Stomach (tissue), 19 donors: ENCODE results near the gene TRIM59. TPM values are rescaled to one million over a fixed set of nuclear protein-coding genes. Genes with fewer than 3 reads are reported as not detected.

ENCODE experiments used
- DNase-seq, 2 donors: peaks; one replicate each; pipeline versions ENCODE4 v3.0.0 to v3.0.0-alpha.2; 2013 to 2019
- H3K27ac ChIP-seq, 5 donors: fragments of 200-600 bp in 4 of 5; sonication (generic) in 4 of 5; one replicate each; pipeline ENCODE4 v1.5.1; 2013 to 2019; ENCODE audit warnings: mild to moderate bottlenecking in 1 of 5, moderate library complexity in 1 of 5
- H3K27me3 ChIP-seq, 3 donors: fragments of 200-600 bp; sonication (generic); one replicate each; pipeline ENCODE4 v1.5.1; 2017 to 2019; ENCODE audit warnings: mixed run types in 1 of 3
- H3K36me3 ChIP-seq, 4 donors: fragments of 200-600 bp; sonication (generic); 1 replicate in 3 of 4; 2 replicates in 1 of 4; pipeline ENCODE4 v1.5.1; 2016 to 2019
- H3K4me1 ChIP-seq, 4 donors: fragments of 200-600 bp; sonication (generic); one replicate each; pipeline ENCODE4 v1.5.1; 2016 to 2019
- H3K4me3 ChIP-seq, 4 donors: fragments of 200-600 bp; sonication (generic) in 3 of 4; one replicate each; pipeline ENCODE4 v1.5.1; 2016 to 2019; ENCODE audit warnings: mild to moderate bottlenecking in 1 of 4
- H3K9me3 ChIP-seq, 4 donors: fragments of 200-600 bp; sonication (generic); one replicate each; pipeline ENCODE4 v1.5.1; 2016 to 2019
- EP300 ChIP-seq: sonication (generic); formaldehyde crosslinking; IDR thresholded peaks from one replicate; pipeline ENCODE4 v1.6.1; 2017; ENCODE audit warnings: antibody characterized with exemption
- POLR2A ChIP-seq, 4 donors: fragments of 450-650 bp; IDR thresholded peaks; one replicate each; pipeline ENCODE4 v1.6.1; 2016; ENCODE audit warnings: antibody characterized with exemption in 4 of 4, control low read depth in 2 of 4, mild to moderate bottlenecking in 1 of 4, moderate library complexity in 1 of 4
- POLR2AphosphoS5 ChIP-seq, 3 donors: sonication (generic); formaldehyde crosslinking; IDR thresholded peaks; one replicate each; pipeline ENCODE4 v1.6.1; 2016; ENCODE audit warnings: antibody characterized with exemption in 3 of 3
- WGBS, 5 donors: extraction: QIAGEN DNeasy Blood & Tissue Kit in 3 of 5; methylation state at CpG; one replicate each; pipeline versions ENCODE4 v1.1.5 to v1.1.7; 2013 to 2018; 5-methylcytosine and 5-hydroxymethylcytosine counted together
- intact Hi-C: fragments of 100-400 bp; cut with DNase I; formaldehyde crosslinking; loops from one replicate; pipeline ENCODE4 v1.15.1; 2023; ENCODE audit warnings: low total_unique reads
- long read RNA-seq, 10 donors: transcript quantifications; one replicate each; lab custom pipeline, GENCODE V29; 2026
- polyA plus RNA-seq, 3 donors: library from polyadenylated mRNA; stranded (reverse); fragments of 200-250 nt; gene quantifications; one replicate each; pipeline ENCODE4 v1.2.3, GENCODE V29; 2013
- total RNA-seq, 5 donors: library from RNA; depleted of rRNA; stranded (reverse); fragments of >200 nt; gene quantifications; one replicate each; pipeline versions ENCODE4 v1.1.0 to v1.2.3, GENCODE V29; 2014 to 2016
- TF ChIP-seq, protein P1 (sequence below), 7 experiments: fragments of 450-650 bp in 4 of 7; fragments of 200-600 bp in 3 of 7; sonication (generic) in 3 of 7; IDR thresholded peaks; one replicate each; pipeline ENCODE4 v1.5.1; 2016 to 2019; ENCODE audit warnings: antibody characterized with exemption in 7 of 7, control low read depth in 2 of 7, mild to moderate bottlenecking in 1 of 7
- donor health status: healthy with polysubstance abuse.
- donor health status: Bipolar disorder and iron deficiency.
- donor health status: healthy.

Gene TRIM59
- total RNA-seq: 1 to 10 TPM in 3 of 5 donors, under 1 TPM in 1, not detected in 1; 0.29 to 8.6 (median 2.7) TPM
- 1 to 10 TPM in 1 of 3 donors, under 1 TPM in 2; 0.68 to 3.2 (median 0.76) TPM for polyA plus RNA-seq
- long read RNA-seq, donor 1, partial matches to known transcripts: 0 of 3 reads
- long read RNA-seq, donor 1, other reads (novel, unspliced or antisense): 0 of 3 reads
- long read RNA-seq, donor 2, partial matches to known transcripts: 0 of 2 reads
- long read RNA-seq, donor 2, other reads (novel, unspliced or antisense): 0 of 2 reads
- long read RNA-seq, donor 3: 0 reads
- long read RNA-seq, donor 4, partial matches to known transcripts: 0 of 1 reads
- long read RNA-seq, donor 4, other reads (novel, unspliced or antisense): 0 of 1 reads
- long read RNA-seq, donor 5, partial matches to known transcripts: 0 of 4 reads
- long read RNA-seq, donor 5, other reads (novel, unspliced or antisense): 0 of 4 reads
- long read RNA-seq, donor 6: 0 reads
- long read RNA-seq, donor 7, partial matches to known transcripts: 0 of 5 reads
- long read RNA-seq, donor 7, other reads (novel, unspliced or antisense): 0 of 5 reads
- long read RNA-seq, donor 8, partial matches to known transcripts: 0 of 2 reads
- long read RNA-seq, donor 8, other reads (novel, unspliced or antisense): 0 of 2 reads
- long read RNA-seq, donor 9, partial matches to known transcripts: 0 of 2 reads
- long read RNA-seq, donor 9, other reads (novel, unspliced or antisense): 0 of 2 reads
- long read RNA-seq, donor 10: 0 reads

DNA sequence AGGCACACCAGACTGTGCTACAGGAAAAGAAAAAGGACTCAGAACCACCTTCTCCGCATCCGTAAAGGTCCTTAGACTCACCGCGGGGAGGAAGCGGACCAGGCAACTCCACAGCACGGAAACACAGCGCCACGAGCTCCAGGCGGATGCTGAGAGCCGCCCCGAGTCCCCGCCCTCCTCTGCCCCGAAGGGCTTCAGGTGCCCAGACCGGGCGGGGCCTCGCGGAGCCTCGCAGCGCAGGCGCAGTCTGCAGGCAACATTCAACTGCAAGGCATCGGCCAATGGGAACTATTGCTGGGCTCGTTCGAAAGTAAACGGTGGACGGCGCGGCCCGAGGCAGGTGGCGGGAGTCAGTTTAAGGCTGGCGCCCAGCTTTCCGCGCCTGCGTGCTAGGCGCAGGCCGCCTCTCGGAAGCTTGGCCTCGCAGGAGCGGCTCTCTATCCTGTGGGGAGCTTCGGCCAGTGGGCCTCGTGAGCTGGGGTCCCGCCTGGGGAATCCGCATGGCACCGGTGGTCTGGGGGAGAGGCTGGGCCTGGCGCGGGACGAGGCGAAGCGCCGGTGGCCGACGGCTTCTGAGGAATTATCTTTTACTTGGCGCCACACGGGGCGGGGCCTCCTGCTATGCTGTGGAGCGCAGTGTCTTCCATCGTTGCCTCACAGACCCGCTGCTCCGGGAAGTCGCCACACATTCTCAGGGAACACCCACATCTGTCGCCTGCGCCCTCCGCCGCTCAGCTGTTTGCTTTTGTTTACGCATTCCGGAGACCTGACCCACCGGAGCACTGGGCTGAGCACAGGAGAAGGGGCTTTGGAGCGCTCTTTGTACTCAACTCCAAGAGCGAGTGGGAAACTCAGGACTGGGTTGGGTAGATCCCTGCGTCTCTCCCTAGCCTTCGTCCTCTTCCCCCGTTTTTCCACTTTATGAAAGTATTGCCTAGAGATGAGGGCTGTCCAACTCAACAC lies at the start of gene TRIM59:
Gene TRIM59, minus strand, starts transcription at position 151 of the 963 bp plus-strand sequence. CDS start 10,603 bp downstream, outside the sequence.
- WGBS, 5 donors: 12 to 22% (median 16%) methylated on average over 40 to 71 of the region's 71 CpGs
- intact Hi-C loops: no loop called here

DNA sequence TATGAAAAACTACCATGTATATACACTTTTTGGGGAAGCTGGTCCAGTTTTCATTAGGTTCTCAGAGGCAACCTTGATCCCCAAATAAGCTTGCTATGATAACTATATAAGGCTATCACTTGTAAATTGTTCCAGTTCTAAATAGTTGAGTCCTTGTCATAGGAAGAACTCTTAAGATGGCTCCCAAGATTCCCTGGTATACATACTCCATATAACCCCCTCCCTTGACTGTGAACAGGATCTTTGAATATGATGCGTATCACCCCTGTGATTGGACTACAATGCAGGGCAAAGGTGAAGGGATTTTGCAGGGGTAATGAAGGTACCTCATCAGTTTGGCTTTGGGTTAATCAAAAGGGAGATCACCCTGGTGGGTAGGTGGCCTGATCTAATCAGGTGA lies 48.6 kb upstream of the TRIM59 start:
- TF ChIP-seq POLR2A (IDR thresholded peaks at IDR 0.05): no peak
- no peak for TF ChIP-seq EP300
- no peak for TF ChIP-seq POLR2AphosphoS5 (IDR thresholded peaks at IDR 0.05)
- TF ChIP-seq, protein P1, sequence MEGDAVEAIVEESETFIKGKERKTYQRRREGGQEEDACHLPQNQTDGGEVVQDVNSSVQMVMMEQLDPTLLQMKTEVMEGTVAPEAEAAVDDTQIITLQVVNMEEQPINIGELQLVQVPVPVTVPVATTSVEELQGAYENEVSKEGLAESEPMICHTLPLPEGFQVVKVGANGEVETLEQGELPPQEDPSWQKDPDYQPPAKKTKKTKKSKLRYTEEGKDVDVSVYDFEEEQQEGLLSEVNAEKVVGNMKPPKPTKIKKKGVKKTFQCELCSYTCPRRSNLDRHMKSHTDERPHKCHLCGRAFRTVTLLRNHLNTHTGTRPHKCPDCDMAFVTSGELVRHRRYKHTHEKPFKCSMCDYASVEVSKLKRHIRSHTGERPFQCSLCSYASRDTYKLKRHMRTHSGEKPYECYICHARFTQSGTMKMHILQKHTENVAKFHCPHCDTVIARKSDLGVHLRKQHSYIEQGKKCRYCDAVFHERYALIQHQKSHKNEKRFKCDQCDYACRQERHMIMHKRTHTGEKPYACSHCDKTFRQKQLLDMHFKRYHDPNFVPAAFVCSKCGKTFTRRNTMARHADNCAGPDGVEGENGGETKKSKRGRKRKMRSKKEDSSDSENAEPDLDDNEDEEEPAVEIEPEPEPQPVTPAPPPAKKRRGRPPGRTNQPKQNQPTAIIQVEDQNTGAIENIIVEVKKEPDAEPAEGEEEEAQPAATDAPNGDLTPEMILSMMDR (IDR thresholded peaks at IDR 0.05): no peak
- no peak overlapping the region for H3K27ac ChIP-seq
- WGBS, 5 donors: 100% methylated on average over 1 of the region's 1 CpG
- H3K9me3 ChIP-seq: no peaks in the 10 kb centered on the region
- H3K4me3 ChIP-seq: no peak overlapping the region
- DNase-seq: no peak
- no peaks in the 10 kb centered on the region for H3K4me1 ChIP-seq
- peaks cover 19 to 53% (median 49%) of the 10 kb centered on the region in 4 donors for H3K36me3 ChIP-seq
- no peaks in the 10 kb centered on the region for H3K27me3 ChIP-seq
- intact Hi-C loops: no loop called here

More for the DNA sequence above, at the start of gene TRIM59:
- peak within 1 kb of the TSS; percentile 51 to 62 (median 57) for H3K4me3 ChIP-seq
- H3K36me3 ChIP-seq: no peaks in the 10 kb centered on the region
- peak; percentile 94 to 99 for DNase-seq
- peaks cover 0 to 12% (median 11%) of the 10 kb centered on the region in 3 donors for H3K27me3 ChIP-seq
- peaks cover 0 to 38% (median 20%) of the 10 kb centered on the region in 4 donors for H3K4me1 ChIP-seq
- peaks cover 0 to 5% (median 0%) of the 10 kb centered on the region in 4 donors for H3K9me3 ChIP-seq
- TF ChIP-seq POLR2AphosphoS5 (IDR thresholded peaks at IDR 0.05) (peak in 2 of 3 donors; percentile 54 to 75), EP300 (no peak), POLR2A (IDR thresholded peaks at IDR 0.05) (no peak)
- TF ChIP-seq, protein P1 (IDR thresholded peaks at IDR 0.05): no peak
- H3K27ac ChIP-seq: peak within 1 kb of the TSS; percentile 72 to 86 (median 81)

GRCh38 chr3:160490166-160490565 lies 40.6 kb upstream of the TRIM59 start:
- DNase-seq: no peak
- Histone ChIP-seq H3K36me3 (no peaks in the 10 kb centered on the region), H3K27me3 (no peaks in the 10 kb centered on the region), H3K9me3 (no peaks in the 10 kb centered on the region), H3K4me1 (peaks cover 0 to 10% (median 6%) of the 10 kb centered on the region in 4 donors), H3K27ac (no peak overlapping the region), H3K4me3 (no peak overlapping the region)
- intact Hi-C loops: no loop called here
- TF ChIP-seq, protein P1 (IDR thresholded peaks at IDR 0.05): no peak
- TF ChIP-seq EP300 (no peak), POLR2A (IDR thresholded peaks at IDR 0.05) (no peak), POLR2AphosphoS5 (IDR thresholded peaks at IDR 0.05) (no peak)
